HG03095 (cell line): Measurements from ENCODE around the gene INSIG2.
A peak's percentile ranks its signal among the peaks of the same experiment; 100 is the strongest.
"Not testable (repeated sequence)": the region's sequence is repeated elsewhere in the genome, so short reads cannot be mapped to it uniquely, and the experiment has no call there.

Experiments
- ATAC-seq: cut with Tn5 transposase; IDR thresholded peaks from one replicate; pipeline ENCODE4 v1.9.1; 2021; ENCODE audit warnings: moderate library complexity; ENCODE audit not compliant: unreplicated experiment

The INSIG2 gene

GRCh38 chr2:118059919-118060478, 28.3 kb upstream of the INSIG2 start:
- no peak for ATAC-seq

GRCh38 chr2:118061135-118061955, 26.9 kb upstream of the INSIG2 start:
- ATAC-seq, result peak; percentile 77

- ATAC-seq, result no peak
Observed at GRCh38 chr2:118062048-118062447, 26.2 kb upstream of the INSIG2 start.

GRCh38 chr2:118062669-118063068, 25.6 kb upstream of the INSIG2 start:
- no peak for ATAC-seq

- ATAC-seq, result no peak
Observed at GRCh38 chr2:118065015-118065706, 23.1 kb upstream of the INSIG2 start.

- ATAC-seq, result no peak
Observed at GRCh38 chr2:118065921-118066511, 22.3 kb upstream of the INSIG2 start.

- no peak for ATAC-seq
Observed at GRCh38 chr2:118077636-118078247, 10.5 kb upstream of the INSIG2 start.

GRCh38 chr2:118078734-118079133, 9.5 kb upstream of the INSIG2 start:
- no peak for ATAC-seq

- no peak for ATAC-seq
Observed at GRCh38 chr2:118084491-118085089, 3.7 kb upstream of the INSIG2 start.

GRCh38 chr2:118085173-118086023, 2.9 kb upstream of the INSIG2 start:
- ATAC-seq, result no peak

GRCh38 chr2:118086024-118086633, 2.1 kb upstream of the INSIG2 start:
- ATAC-seq, result no peak

- peak; percentile 33 for ATAC-seq
Observed at GRCh38 chr2:118089139-118089800, 999 bp downstream of the INSIG2 start.

- ATAC-seq, result no peak
Observed at GRCh38 chr2:118090387-118091139, 2.3 kb downstream of the INSIG2 start.

GRCh38 chr2:118091140-118091478, 2.8 kb downstream of the INSIG2 start:
- ATAC-seq, result no peak

GRCh38 chr2:118091631-118092030, 3.4 kb downstream of the INSIG2 start:
- no peak for ATAC-seq

- not testable (repeated sequence) for ATAC-seq
Observed at GRCh38 chr2:118094102-118094501, 5.8 kb downstream of the INSIG2 start.

GRCh38 chr2:118094503-118094902, 6.2 kb downstream of the INSIG2 start:
- no peak for ATAC-seq

- ATAC-seq, result no peak
Observed at GRCh38 chr2:118095610-118096009, 7.3 kb downstream of the INSIG2 start.
